Breast epithelium (tissue), 4 donors: ENCODE results near the gene NT5DC4. TPM values are rescaled to one million over a fixed set of nuclear protein-coding genes. Genes with fewer than 3 reads are reported as not detected.

Experiments used
- DNase-seq, 2 donors: peaks; one replicate each; pipeline ENCODE4 v3.0.0-alpha.2; 2019; ENCODE audit warnings: low spot score in 2 of 2
- H3K27ac ChIP-seq, 2 donors: fragments of 200-600 bp; sonication (generic) in 1 of 2; one replicate each; pipeline ENCODE4 v1.5.1; 2016 to 2019; ENCODE audit warnings: mild to moderate bottlenecking in 1 of 2
- H3K27me3 ChIP-seq, 2 donors: fragments of 200-600 bp; sonication (generic) in 1 of 2; one replicate each; pipeline versions ENCODE4 v1.5.1 to v1.6.0; 2017 to 2019; ENCODE audit warnings: control low read depth in 1 of 2, mild to moderate bottlenecking in 1 of 2
- H3K36me3 ChIP-seq: fragments of 200-600 bp; one replicate; pipeline ENCODE4 v1.5.1; 2019
- H3K4me1 ChIP-seq, 2 donors: fragments of 200-600 bp; sonication (generic); one replicate each; pipeline ENCODE4 v1.5.1; 2016 to 2019; ENCODE audit warnings: control low read depth in 1 of 2
- H3K4me3 ChIP-seq, 3 donors: fragments of 200-600 bp; sonication (generic); 1 replicate in 2 of 3; 2 replicates in 1 of 3; pipeline ENCODE4 v1.5.1; 2016 to 2019; ENCODE audit warnings: mild to moderate bottlenecking in 3 of 3, moderate library complexity in 2 of 3
- H3K9me3 ChIP-seq, 2 donors: fragments of 200-600 bp; sonication (generic) in 1 of 2; one replicate each; pipeline ENCODE4 v1.5.1; 2016 to 2019; ENCODE audit warnings: control low read depth in 1 of 2
- CTCF ChIP-seq, 3 donors: fragments of 450-650 bp; IDR thresholded peaks; one replicate each; pipeline ENCODE4 v1.5.1; 2016 to 2017; ENCODE audit warnings: antibody characterized with exemption in 3 of 3, mild to moderate bottlenecking in 3 of 3, moderate library complexity in 3 of 3
- POLR2A ChIP-seq: fragments of 450-650 bp; IDR thresholded peaks from one replicate; pipeline ENCODE4 v1.6.1; 2016; ENCODE audit warnings: antibody characterized with exemption, mild to moderate bottlenecking, moderate library complexity
- POLR2AphosphoS5 ChIP-seq, 3 donors: sonication (generic); formaldehyde crosslinking; IDR thresholded peaks; one replicate each; pipeline ENCODE4 v1.6.1; 2017; ENCODE audit warnings: antibody characterized with exemption in 3 of 3
- intact Hi-C: fragments of 100-400 bp; cut with DNase I; formaldehyde crosslinking; loops from one replicate; pipeline ENCODE4 v1.15.1; 2023; ENCODE audit warnings: low total_unique reads
- total RNA-seq, 3 donors: library from RNA; depleted of rRNA; stranded (reverse); fragments of >200 nt; gene quantifications; one replicate each; pipeline ENCODE4 v1.1.0, GENCODE V29; 2016

Gene NT5DC4
- total RNA-seq, 3 donors from 2014 or later = not detected

GRCh38 chr2:112712465-112712864, 8.4 kb upstream of the NT5DC4 start:
- DNase-seq = no peak
- Histone ChIP-seq H3K4me3 (no peak overlapping the region), H3K4me1 (no peaks in the 10 kb centered on the region), H3K36me3 (no peaks in the 10 kb centered on the region), H3K9me3 (no peaks in the 10 kb centered on the region), H3K27me3 (no peaks in the 10 kb centered on the region), H3K27ac (no peak overlapping the region)
- TF ChIP-seq POLR2AphosphoS5 (IDR thresholded peaks at IDR 0.05) (no peak), CTCF (IDR thresholded peaks at IDR 0.05) (no peak), POLR2A (no peak)
- intact Hi-C loops = no loop called here

- intact Hi-C loops = no loop called here
- TF ChIP-seq POLR2AphosphoS5 (IDR thresholded peaks at IDR 0.05) (no peak), POLR2A (no peak), CTCF (IDR thresholded peaks at IDR 0.05) (no peak)
- H3K4me3 ChIP-seq = no peak overlapping the region
Measured at GRCh38 chr2:112712903-112713584, 7.8 kb upstream of the NT5DC4 start.

GRCh38 chr2:112713585-112713925, 7.3 kb upstream of the NT5DC4 start:
- intact Hi-C loops = no loop called here
- Histone ChIP-seq H3K9me3 (no peaks in the 10 kb centered on the region), H3K27me3 (no peaks in the 10 kb centered on the region), H3K36me3 (no peaks in the 10 kb centered on the region), H3K4me1 (no peaks in the 10 kb centered on the region), H3K27ac (no peak overlapping the region), H3K4me3 (no peak overlapping the region)
- DNase-seq = no peak
- TF ChIP-seq POLR2A (no peak), CTCF (IDR thresholded peaks at IDR 0.05) (no peak), POLR2AphosphoS5 (IDR thresholded peaks at IDR 0.05) (no peak)

More at GRCh38 chr2:112712903-112713584, 7.8 kb upstream of the NT5DC4 start:
- no peaks in the 10 kb centered on the region for H3K36me3 ChIP-seq
- no peaks in the 10 kb centered on the region for H3K27me3 ChIP-seq
- H3K27ac ChIP-seq = no peak overlapping the region
- DNase-seq = no peak
- H3K9me3 ChIP-seq = no peaks in the 10 kb centered on the region
- no peaks in the 10 kb centered on the region for H3K4me1 ChIP-seq

- intact Hi-C loops = no loop called here
- no peaks in the 10 kb centered on the region for H3K4me1 ChIP-seq
- H3K27ac ChIP-seq = no peak overlapping the region
- H3K36me3 ChIP-seq = no peaks in the 10 kb centered on the region
- no peak for DNase-seq
- TF ChIP-seq POLR2AphosphoS5 (IDR thresholded peaks at IDR 0.05) = no peak
- TF ChIP-seq CTCF (IDR thresholded peaks at IDR 0.05) = no peak
- TF ChIP-seq POLR2A = no peak
- no peak overlapping the region for H3K4me3 ChIP-seq
- no peaks in the 10 kb centered on the region for H3K9me3 ChIP-seq
- H3K27me3 ChIP-seq = no peaks in the 10 kb centered on the region
Measured at GRCh38 chr2:112713926-112714325, 6.9 kb upstream of the NT5DC4 start.

GRCh38 chr2:112714331-112714730, 6.5 kb upstream of the NT5DC4 start:
- intact Hi-C loops = no loop called here
- no peak for TF ChIP-seq POLR2AphosphoS5 (IDR thresholded peaks at IDR 0.05)
- no peak for TF ChIP-seq CTCF (IDR thresholded peaks at IDR 0.05)
- TF ChIP-seq POLR2A = no peak

More at GRCh38 chr2:112714331-112714730, 6.5 kb upstream of the NT5DC4 start:
- H3K36me3 ChIP-seq = no peaks in the 10 kb centered on the region
- no peak overlapping the region for H3K4me3 ChIP-seq
- no peaks in the 10 kb centered on the region for H3K4me1 ChIP-seq
- H3K27me3 ChIP-seq = no peaks in the 10 kb centered on the region
- H3K9me3 ChIP-seq = no peaks in the 10 kb centered on the region
- H3K27ac ChIP-seq = no peak overlapping the region
- DNase-seq = no peak
